Heart left ventricle (tissue), 13 donors: ENCODE results near the gene OBP2A.
"Not testable (repeated sequence)": the region's sequence is repeated elsewhere in the genome, so short reads cannot be mapped to it uniquely, and the experiment has no call there.

Experiments used
- CTCF ChIP-seq, 12 donors: fragments of 200-600 bp; sonication (generic) in 4 of 12; IDR thresholded peaks; one replicate each; pipeline versions ENCODE4 v1.5.0 to v1.8.0; 2018 to 2022; ENCODE audit warnings: antibody characterized with exemption in 12 of 12, mild to moderate bottlenecking in 5 of 12
- POLR2A ChIP-seq, 2 donors: fragments of 450-650 bp; IDR thresholded peaks; one replicate each; pipeline ENCODE4 v1.6.1; 2017; ENCODE audit warnings: antibody characterized with exemption in 2 of 2, mild to moderate bottlenecking in 2 of 2, moderate library complexity in 2 of 2
- donor health status: ischemic (EF 13 %, LVEDD 7.1; RV severe dilation, severe dysfunction).
- donor health status: DM: no; HTN: yes; CAD: no.
- donor health status: DM: no; HTN: no; CAD: no.
- donor health status: ischemic (EF 25% LVEDD 6.9; RV normal size, moderate dysfunction).
- donor health status: ischemic (EF 25% LVEDD 5.7; RV mildly dilated, moderate dysfunction).
- donor health status: ischemic (EF 35%, LVEDD 5.7; RV mildly dilated, moderate dysfunction).
- donor health status: nonischemic (EF 11% LVEDD 7.7; RV severe dilation, severe dysfunction).
- donor health status: DM: yes; HTN: yes; CAD: no.
- donor health status: PGD.
- donor health status: ischemic (EF 29% LVEDD 5.4; RV normal size, mild dysfunction).
- donor health status: nonischemic (EF 23%, LVEDD 6.1; RV moderate dilation, normal function).

- TF ChIP-seq CTCF, POLR2A (IDR thresholded peaks at IDR 0.05): not testable (repeated sequence)
Observed at GRCh38 chr9:135543262-135543894, 2.5 kb upstream of the OBP2A start.
